Cardiac muscle cell (in vitro differentiated cells and primary cell): Measurements from ENCODE around the gene MAD1L1. TPM values are rescaled to one million over a fixed set of nuclear protein-coding genes. Genes with fewer than 3 reads are reported as not detected.
"Not testable (repeated sequence)": the region's sequence is repeated elsewhere in the genome, so short reads cannot be mapped to it uniquely, and the experiment has no call there.

Source experiments
- DNase-seq, 2 donors: peaks; one replicate each; pipeline versions ENCODE4 v3.0.0 to v3.0.0-alpha.2; 2010 to 2017; ENCODE audit warnings: low read depth in 1 of 2, low spot score in 1 of 2
- H3K27ac ChIP-seq: fragments of 200-600 bp; sonication (generic); 2 replicates; pipeline ENCODE4 v1.5.1; 2016
- H3K27me3 ChIP-seq: fragments of 200-600 bp; sonication (generic); 2 replicates; pipeline ENCODE4 v1.6.0; 2016; ENCODE audit warnings: control low read depth
- H3K36me3 ChIP-seq: fragments of 200-600 bp; sonication (generic); 2 replicates; pipeline ENCODE4 v1.5.1; 2016; ENCODE audit warnings: control low read depth
- H3K4me1 ChIP-seq: fragments of 200-600 bp; sonication (generic); 2 replicates; pipeline ENCODE4 v1.8.1; 2017; ENCODE audit warnings: low read depth, mild to moderate bottlenecking, mixed run types
- H3K4me3 ChIP-seq: fragments of 200-600 bp; sonication (generic); 2 replicates; pipeline ENCODE4 v1.5.1; 2016; ENCODE audit warnings: mild to moderate bottlenecking
- H3K9me3 ChIP-seq: fragments of 200-600 bp; sonication (generic); 2 replicates; pipeline ENCODE4 v1.5.1; 2017; ENCODE audit warnings: low read depth, mild to moderate bottlenecking, control low read depth
- polyA plus RNA-seq: library from polyadenylated mRNA; unstranded; fragments of >200 nt; fragmentation: Nextera tagmentation; extraction: Ambion mirVana; gene quantifications from 2 replicates; pipeline ENCODE4 v1.2.1, GENCODE V29; 2016
- total RNA-seq: library from RNA; depleted of rRNA; stranded (reverse); fragments of >200 nt; gene quantifications from 2 replicates; pipeline ENCODE4 v1.2.3, GENCODE V29; 2016
- TF ChIP-seq, protein P1 (sequence below): IDR thresholded peaks from 2 replicates; pipeline ENCODE4 v1.5.1; 2012; ENCODE audit warnings: low read depth, mild to moderate bottlenecking, low read length

The MAD1L1 gene
- total and polyA plus RNA-seq, 2 experiments from 2014 or later, result 38.3 to 56.2 TPM

DNA sequence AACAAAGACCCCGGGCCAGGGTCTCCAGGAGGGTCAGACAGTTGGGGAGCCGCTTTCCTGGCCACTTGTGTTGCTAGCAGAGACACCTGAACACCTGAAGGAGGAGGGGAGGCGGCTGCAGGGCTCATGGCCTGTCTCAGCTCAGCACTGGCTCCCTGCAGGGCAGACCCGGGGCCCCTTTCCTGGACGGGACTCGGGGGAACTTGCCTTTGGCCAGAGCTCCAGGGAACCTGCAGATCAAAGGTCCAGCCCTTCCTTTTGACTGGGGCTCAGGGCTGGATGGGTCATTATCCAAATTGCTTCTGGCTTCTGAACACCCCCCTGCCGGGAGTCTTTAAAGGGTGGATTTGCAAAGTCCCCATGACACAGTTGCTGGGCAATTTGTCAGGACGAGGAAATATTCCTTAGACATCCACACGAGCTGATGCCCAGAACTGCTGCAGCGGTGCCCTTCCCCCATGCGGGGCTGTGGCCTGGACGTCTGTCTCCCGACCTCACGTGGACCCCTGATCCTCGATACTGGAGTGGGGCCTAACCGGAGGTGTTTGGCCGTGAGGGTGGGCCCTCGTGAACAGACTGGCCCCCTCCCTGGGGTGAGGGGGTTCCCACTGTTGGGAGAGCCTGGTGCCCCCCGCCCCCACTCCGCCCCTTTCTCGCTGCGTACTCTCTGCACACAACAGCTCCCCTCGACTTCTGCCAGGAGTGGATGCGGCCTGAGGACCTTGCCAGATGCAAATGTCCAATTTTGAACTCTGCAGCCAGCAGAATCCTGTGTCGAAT is 368.4 kb downstream of the MAD1L1 start:
- no peak for DNase-seq
- no peaks in the 10 kb centered on the region for H3K27me3 ChIP-seq
- no peaks in the 10 kb centered on the region for H3K36me3 ChIP-seq
- no peaks in the 10 kb centered on the region for H3K9me3 ChIP-seq
- TF ChIP-seq, protein P1, sequence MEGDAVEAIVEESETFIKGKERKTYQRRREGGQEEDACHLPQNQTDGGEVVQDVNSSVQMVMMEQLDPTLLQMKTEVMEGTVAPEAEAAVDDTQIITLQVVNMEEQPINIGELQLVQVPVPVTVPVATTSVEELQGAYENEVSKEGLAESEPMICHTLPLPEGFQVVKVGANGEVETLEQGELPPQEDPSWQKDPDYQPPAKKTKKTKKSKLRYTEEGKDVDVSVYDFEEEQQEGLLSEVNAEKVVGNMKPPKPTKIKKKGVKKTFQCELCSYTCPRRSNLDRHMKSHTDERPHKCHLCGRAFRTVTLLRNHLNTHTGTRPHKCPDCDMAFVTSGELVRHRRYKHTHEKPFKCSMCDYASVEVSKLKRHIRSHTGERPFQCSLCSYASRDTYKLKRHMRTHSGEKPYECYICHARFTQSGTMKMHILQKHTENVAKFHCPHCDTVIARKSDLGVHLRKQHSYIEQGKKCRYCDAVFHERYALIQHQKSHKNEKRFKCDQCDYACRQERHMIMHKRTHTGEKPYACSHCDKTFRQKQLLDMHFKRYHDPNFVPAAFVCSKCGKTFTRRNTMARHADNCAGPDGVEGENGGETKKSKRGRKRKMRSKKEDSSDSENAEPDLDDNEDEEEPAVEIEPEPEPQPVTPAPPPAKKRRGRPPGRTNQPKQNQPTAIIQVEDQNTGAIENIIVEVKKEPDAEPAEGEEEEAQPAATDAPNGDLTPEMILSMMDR, result no peak
- H3K4me1 ChIP-seq, result peaks cover 3% of the 10 kb centered on the region
- H3K27ac ChIP-seq, result no peak overlapping the region
- H3K4me3 ChIP-seq, result no peak overlapping the region

DNA sequence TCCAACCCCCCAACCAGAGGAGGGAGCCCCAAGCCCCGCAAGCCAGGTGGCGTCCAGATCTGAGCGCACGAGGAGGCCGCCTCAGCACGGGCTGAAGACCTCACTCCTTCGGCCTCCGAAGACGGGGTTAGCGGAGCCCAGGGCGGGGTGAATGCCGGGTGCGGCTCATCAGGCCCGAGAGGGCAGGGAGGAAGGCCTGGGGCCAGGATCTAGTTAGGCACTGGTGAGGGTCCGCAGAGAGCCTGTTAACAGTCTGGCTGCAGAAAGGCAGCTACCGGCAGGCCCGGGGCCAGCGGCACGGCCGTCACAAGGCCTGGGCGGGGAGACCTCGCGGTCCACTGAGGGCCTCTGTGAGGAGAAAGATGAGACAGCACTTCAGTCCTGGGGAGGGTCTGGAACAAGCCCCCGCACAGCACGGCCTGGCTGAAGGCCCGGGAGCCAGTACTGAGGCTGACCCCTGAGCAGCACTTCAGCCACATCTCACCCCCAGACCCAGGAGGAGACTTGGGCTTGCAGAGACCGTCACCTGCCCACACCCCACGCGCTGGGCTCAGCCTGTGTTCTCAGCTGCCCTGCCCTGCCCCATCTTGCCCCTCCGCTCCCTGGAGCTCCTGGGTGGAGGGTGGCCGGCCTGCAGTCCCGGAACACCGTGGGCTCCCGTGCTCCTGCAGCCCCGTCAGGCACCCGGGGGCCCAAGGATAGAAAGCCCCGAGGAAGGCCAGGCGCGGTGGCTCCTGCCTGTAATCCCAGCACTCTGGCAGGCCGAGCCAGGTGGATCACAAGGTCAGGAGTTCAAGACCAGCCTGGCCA is 369.4 kb downstream of the MAD1L1 start:
- TF ChIP-seq, protein P1, result no peak
- H3K27ac ChIP-seq, result peak overlapping the region; percentile 34
- H3K27me3 ChIP-seq, result no peaks in the 10 kb centered on the region
- H3K4me1 ChIP-seq, result peaks cover 3% of the 10 kb centered on the region
- H3K9me3 ChIP-seq, result no peaks in the 10 kb centered on the region
- no peak overlapping the region for H3K4me3 ChIP-seq
- no peak for DNase-seq
- H3K36me3 ChIP-seq, result no peaks in the 10 kb centered on the region

DNA sequence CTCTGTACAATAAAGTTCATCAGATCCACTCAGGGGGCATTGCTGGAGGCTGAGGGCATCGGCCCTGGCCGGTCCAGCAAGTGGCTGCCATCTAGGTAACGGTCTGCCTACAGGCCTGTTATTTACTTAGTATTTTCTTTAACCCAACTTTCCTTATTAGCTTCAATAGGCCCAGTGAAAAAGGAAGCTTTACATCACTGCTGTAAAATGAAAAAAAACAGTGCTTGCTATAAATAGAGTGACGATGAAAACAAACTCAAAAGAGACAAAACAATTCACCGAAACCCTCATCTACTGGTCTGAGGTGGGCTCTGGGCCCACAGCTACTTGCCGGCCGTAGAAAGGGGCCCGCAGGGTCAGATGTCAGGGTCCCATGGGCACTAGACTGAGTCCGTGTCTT is 370.2 kb downstream of the MAD1L1 start:
- TF ChIP-seq, protein P1, result no peak
- no peaks in the 10 kb centered on the region for H3K9me3 ChIP-seq
- H3K4me1 ChIP-seq, result peaks cover 3% of the 10 kb centered on the region
- no peaks in the 10 kb centered on the region for H3K36me3 ChIP-seq
- no peak for DNase-seq
- no peak overlapping the region for H3K27ac ChIP-seq
- no peaks in the 10 kb centered on the region for H3K27me3 ChIP-seq
- no peak overlapping the region for H3K4me3 ChIP-seq

DNA sequence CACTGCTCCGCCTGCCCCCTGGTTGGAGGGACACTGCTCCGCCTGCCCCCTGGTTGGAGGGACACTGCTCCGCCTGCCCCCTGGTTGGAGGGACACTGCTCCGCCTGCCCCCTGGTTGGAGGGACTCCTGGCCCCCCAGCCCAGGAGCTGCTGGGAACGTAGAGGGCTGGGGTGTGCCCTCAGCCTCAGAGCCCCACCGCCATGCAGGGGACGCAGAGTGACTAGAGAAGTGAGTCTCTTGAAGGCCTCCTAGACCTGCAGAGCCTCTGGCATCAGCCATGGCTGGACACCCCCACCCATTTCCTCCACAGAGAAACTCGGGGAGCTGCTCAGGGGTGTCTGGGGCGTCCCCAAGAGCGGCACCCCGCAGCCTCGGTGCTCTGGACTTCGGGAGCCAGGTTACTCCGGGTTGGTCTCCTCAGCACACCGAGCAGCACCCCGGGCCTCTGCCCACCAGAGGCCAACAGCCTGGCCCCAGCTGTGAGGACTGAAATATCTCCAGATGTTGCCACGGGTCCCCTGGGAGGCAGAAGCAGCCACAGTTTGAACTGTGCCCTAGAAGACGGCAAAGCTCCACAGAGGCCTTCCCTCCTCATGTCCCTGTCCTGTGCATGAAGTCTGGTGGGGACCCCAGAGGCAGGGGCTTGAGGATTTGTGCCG is 370.8 kb downstream of the MAD1L1 start:
- Histone ChIP-seq H3K9me3 (no peaks in the 10 kb centered on the region), H3K4me3 (no peak overlapping the region), H3K36me3 (no peaks in the 10 kb centered on the region), H3K27me3 (no peaks in the 10 kb centered on the region), H3K4me1 (peaks cover 3% of the 10 kb centered on the region), H3K27ac (no peak overlapping the region)
- TF ChIP-seq, protein P1, result no peak
- no peak for DNase-seq

DNA sequence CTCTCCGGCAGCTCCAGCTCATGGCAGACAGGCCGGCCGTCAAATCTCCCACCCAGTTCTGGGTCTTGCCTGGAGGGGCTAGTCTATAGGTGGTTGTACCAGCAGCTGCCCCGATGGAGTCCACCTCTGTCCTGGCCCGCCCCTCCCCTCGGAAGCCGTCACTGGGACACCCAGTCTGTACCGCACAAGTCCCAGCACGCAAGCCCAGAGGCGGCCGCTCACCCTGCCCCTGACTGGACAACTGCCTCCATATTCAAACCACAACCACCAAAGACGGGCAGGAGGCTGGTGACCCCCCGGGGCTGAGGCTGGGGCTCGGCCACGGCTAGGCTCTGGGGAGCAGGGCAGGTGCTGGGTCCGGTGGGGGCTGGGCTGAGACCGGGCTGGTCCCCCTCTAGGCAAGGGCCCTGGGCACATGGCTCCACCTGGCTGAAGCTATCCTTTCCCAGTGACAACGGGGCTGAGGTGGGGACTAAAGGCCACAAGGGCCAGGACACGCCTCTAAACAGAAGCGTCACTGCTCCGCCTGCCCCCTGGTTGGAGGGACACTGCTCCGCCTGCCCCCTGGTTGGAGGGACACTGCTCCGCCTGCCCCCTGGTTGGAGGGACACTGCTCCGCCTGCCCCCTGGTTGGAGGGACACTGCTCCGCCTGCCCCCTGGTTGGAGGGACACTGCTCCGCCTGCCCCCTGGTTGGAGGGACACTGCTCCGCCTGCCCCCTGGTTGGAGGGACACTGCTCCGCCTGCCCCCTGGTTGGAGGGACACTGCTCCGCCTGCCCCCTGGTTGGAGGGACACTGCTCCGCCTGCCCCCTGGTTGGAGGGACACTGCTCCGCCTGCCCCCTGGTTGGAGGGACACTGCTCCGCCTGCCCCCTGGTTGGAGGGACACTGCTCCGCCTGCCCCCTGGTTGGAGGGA is 371.6 kb downstream of the MAD1L1 start:
- not testable (repeated sequence) for H3K9me3 ChIP-seq, H3K27ac ChIP-seq, DNase-seq, H3K36me3 ChIP-seq, H3K4me1 ChIP-seq, H3K4me3 ChIP-seq, H3K27me3 ChIP-seq
